ENCODE results near the gene CHCHD3.

Gene CHCHD3

GRCh38 chr7:132882714-132883428 lies 199.0 kb downstream of the CHCHD3 start:
- TF ChIP-seq CTCF (IDR thresholded peaks at IDR 0.05; ENCODE audit: low read depth, low read length, missing control alignments), result no peak
- in situ Hi-C loops (cut with HindIII; ENCODE audit: low sequenced_read_pairs), result no loop called here
- no peak overlapping the region for H3K4me3 ChIP-seq (ENCODE audit: low read depth, low read length)
- no peak for DNase-seq (ENCODE audit: low read depth)

GRCh38 chr7:132881317-132881716 lies 200.6 kb downstream of the CHCHD3 start:
- DNase-seq (ENCODE audit: low read depth), result no peak
- in situ Hi-C loops (cut with HindIII; ENCODE audit: low sequenced_read_pairs), result no loop called here
- H3K4me3 ChIP-seq (ENCODE audit: low read depth, low read length), result no peak overlapping the region
- TF ChIP-seq CTCF (IDR thresholded peaks at IDR 0.05; ENCODE audit: low read depth, low read length, missing control alignments), result no peak

- DNase-seq (ENCODE audit: low read depth), result no peak
- in situ Hi-C loops (cut with HindIII; ENCODE audit: low sequenced_read_pairs), result no loop called here
- TF ChIP-seq CTCF (IDR thresholded peaks at IDR 0.05; ENCODE audit: low read depth, low read length, missing control alignments), result no peak
- H3K4me3 ChIP-seq (ENCODE audit: low read depth, low read length), result no peak overlapping the region
Observed at GRCh38 chr7:132879579-132879978, 202.3 kb downstream of the CHCHD3 start.

GRCh38 chr7:132878204-132878919 lies 203.5 kb downstream of the CHCHD3 start:
- in situ Hi-C loops (cut with HindIII; ENCODE audit: low sequenced_read_pairs), result no loop called here
- no peak overlapping the region for H3K4me3 ChIP-seq (ENCODE audit: low read depth, low read length)
- DNase-seq (ENCODE audit: low read depth), result no peak
- TF ChIP-seq CTCF (IDR thresholded peaks at IDR 0.05; ENCODE audit: low read depth, low read length, missing control alignments), result no peak

- no peak overlapping the region for H3K4me3 ChIP-seq (ENCODE audit: low read depth, low read length)
- no peak for DNase-seq (ENCODE audit: low read depth)
- in situ Hi-C loops (cut with HindIII; ENCODE audit: low sequenced_read_pairs), result no loop called here
- no peak for TF ChIP-seq CTCF (IDR thresholded peaks at IDR 0.05; ENCODE audit: low read depth, low read length, missing control alignments)
Observed at GRCh38 chr7:132877573-132877972, 204.3 kb downstream of the CHCHD3 start.

GRCh38 chr7:132876576-132876975 lies 205.3 kb downstream of the CHCHD3 start:
- H3K4me3 ChIP-seq (ENCODE audit: low read depth, low read length), result no peak overlapping the region
- in situ Hi-C loops (cut with HindIII; ENCODE audit: low sequenced_read_pairs), result no loop called here
- DNase-seq (ENCODE audit: low read depth), result no peak
- no peak for TF ChIP-seq CTCF (IDR thresholded peaks at IDR 0.05; ENCODE audit: low read depth, low read length, missing control alignments)

All from astrocyte of the cerebellum (primary cell).